Stimulated activated CD4-positive, alpha-beta T cell treated with anti-CD3 and anti-CD28 coated beads, TNF-alpha, amount 100 ng/mL, for 48 hours (primary cell): ENCODE data around the gene SMG6.
"Not testable (repeated sequence)": the region's sequence is repeated elsewhere in the genome, so short reads cannot be mapped to it uniquely, and the experiment has no call there.

ENCODE experiments used
- DNase-seq, 3 donors: peaks; one replicate each; pipeline ENCODE4 v3.0.0-alpha.2; 2020; ENCODE audit warnings: low read depth in 3 of 3

Gene SMG6

DNA sequence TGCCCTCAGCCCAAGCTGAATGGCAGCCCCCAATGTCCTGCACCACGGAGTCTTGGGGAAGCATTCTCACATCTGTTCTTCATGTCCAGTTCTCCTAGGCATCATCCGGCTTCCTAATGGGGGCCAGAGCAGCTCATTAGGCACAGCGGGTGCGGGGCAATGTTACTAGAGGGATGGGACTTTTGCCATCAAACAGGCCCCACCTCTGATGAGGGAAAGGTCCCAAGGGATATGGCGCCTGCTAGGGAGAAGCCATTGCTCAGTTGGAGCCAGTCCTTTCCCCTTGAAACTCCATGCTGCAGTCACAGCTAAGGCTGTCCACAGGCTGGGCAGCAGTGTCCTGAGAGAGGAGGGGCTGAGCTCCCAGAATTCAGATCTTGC lies 275.4 kb downstream of the SMG6 start:
- DNase-seq: no peak

DNA sequence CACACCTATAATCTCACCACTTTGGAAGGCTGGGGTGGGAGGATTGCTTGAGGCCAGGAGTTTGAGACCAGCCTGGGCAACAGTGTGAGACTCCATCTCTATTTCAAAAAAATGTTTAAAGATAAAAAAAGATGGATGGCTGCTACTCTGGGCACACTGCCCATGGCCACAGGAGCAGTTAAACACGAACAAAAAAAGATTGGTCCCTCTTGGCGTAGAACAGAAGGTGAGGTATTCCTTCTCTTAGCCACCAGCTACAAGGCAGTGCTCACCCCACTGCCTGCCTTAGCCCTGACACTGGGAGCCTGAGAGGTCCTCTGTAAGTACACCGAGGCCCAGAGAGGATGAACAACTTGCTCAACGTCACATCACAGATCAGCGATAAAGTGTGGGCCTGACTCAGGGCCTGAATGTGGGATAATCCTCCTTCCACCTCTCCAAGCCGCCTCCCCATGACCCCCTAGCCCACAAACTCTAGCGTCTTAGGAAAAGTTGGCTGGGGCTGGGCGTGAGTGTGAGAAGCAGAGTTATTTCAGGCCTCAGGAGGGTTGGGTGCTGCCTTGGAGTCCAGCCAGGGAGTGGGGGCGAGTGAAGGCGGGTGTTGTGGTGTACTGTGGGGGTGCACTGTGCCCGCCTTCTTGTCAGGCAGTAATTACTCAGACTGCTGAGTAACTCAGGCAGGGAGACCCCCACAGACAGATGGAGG lies 275.9 kb downstream of the SMG6 start:
- no peak for DNase-seq

DNA sequence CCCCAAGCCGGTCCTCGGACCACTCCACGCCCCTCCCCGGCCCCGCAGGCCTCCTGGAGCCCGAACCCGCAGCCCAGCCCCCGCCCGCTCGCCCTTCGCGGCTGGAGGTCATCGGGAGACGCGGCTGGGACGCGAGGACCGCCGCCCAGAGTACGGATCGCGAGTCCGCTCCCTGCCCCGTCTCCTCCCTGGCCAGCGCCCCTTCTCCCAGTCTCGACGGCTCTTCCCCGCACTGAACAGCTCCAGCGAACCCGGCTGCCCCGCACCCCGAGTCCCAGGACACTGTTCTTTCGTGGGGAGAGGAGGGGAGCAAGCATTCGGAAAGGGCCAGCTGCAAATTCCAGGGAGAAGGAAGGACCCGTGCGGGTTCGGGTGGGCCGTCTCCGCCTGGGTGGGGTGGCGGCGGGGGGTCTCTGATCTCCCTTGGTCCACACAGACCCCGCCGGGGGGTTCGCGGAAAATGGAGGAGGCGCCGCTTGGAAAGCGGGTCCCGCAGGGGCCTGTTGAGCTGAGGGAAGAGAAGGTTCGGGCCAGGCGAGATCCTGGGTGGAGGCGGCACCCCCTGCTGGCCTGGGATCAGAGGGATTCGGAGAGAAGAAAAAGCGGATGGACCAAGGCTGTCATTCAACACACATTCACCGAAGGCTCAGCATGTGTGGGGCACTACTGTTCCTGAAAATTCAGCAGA lies 277.8 kb downstream of the SMG6 start:
- no peak for DNase-seq

DNA sequence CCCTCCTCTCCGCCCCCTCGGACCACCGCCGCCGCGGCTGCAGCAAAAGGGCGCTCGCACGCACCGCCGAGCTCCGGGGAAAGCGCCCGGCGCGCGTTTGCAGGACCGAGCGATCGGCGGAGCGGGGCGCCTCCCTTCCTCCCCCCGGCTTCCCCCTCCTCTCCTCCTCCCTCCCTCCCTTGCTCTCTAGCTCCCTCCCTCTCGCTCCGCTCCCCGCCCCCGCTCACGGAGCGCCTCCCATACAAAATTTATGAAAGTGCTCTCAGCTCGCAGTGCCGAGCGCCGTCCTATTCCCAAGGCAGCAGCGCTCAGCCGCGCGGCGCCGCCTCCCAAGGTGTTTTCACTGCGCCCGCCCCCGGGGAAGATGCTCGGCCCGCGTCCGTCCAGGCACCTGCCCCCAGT lies 278.4 kb downstream of the SMG6 start, which contains the start of gene RTN4RL1:
TSS of gene RTN4RL1 (minus strand) at position 115 of the 402 bp plus-strand sequence. CDS start 469 bp downstream, outside the sequence.
- DNase-seq: no peak

GRCh38 chr17:2024572-2025219 lies 278.9 kb downstream of the SMG6 start:
- DNase-seq: no peak

DNA sequence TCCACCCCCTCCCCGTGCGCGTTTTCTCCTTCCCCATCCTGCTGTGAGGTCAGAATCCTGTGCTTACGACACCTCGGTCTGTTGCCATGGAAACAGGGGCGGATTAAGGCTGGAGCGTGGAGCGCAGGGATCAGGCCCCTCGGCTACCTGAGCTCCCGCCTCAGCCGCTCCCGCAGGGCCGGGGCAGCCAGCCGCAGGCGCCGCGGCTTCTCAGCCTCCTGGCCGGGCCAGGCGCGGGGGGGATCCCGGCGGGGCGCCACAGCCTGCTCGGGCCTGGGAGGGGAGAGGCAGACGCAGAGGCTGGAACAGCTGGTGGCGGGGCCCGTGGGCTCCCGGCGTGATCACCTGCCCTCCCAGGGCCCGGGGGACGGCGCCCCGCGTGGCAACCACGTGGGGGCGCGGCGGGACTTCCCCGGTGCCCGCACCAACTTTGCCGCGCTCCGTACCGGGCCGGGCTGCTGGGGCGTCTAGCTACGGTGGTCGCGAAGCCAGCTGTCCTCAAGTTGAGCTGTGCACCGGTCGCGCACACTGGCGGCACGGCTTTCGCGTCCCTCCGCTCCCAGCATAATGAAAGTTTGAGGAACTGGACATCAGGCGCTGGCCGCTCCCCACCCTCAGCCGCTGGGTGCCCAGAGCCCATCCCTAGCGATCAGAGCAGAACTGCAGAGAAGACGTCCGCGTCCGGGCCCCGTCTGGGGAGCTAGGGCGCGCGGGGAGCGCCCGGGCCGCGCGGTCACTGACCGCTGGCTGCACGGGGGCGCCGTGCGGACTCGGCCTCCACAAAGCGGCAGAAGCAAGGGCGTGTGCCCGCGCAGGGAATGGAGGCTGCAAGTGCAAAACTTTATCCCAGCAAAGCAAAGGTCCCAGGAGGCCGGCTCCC lies 279.7 kb downstream of the SMG6 start:
- DNase-seq: no peak

GRCh38 chr17:2023256-2023655 lies 280.3 kb downstream of the SMG6 start:
- no peak for DNase-seq

- DNase-seq: no peak
These were observed 280.8 kb downstream of the SMG6 start for GRCh38 chr17:2022647-2023240.

GRCh38 chr17:2020721-2021120 lies 282.9 kb downstream of the SMG6 start:
- DNase-seq: no peak

- no peak for DNase-seq
These were observed 283.9 kb downstream of the SMG6 start for GRCh38 chr17:2019723-2020122.

- DNase-seq: no peak
These were observed 284.7 kb downstream of the SMG6 start for GRCh38 chr17:2018716-2019510.

- DNase-seq: no peak
These were observed 286.2 kb downstream of the SMG6 start for GRCh38 chr17:2017274-2017941.

GRCh38 chr17:2016494-2016893 lies 287.1 kb downstream of the SMG6 start:
- no peak for DNase-seq

GRCh38 chr17:2015314-2015713 lies 288.3 kb downstream of the SMG6 start:
- DNase-seq: no peak

DNA sequence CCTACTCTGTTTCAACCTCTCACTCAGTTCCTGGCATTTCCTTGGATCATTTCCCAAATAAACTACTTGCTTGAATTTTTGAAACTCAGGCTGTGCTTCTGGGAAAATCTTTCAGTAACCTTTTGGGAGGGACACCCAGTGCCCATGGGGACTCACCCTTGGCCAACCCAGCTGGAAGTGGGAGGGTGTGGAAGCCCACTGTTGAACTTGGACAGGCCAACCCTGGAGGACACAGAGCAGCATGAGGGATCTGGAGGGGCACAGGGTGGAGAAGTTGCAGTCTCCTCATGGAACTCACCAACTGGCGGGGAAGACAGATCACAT lies 289.6 kb downstream of the SMG6 start:
- DNase-seq: no peak

- not testable (repeated sequence) for DNase-seq
These were observed 290.2 kb downstream of the SMG6 start for GRCh38 chr17:2013220-2013993.

GRCh38 chr17:2012499-2012898 lies 291.1 kb downstream of the SMG6 start:
- DNase-seq: no peak

- no peak for DNase-seq
These were observed 291.9 kb downstream of the SMG6 start for GRCh38 chr17:2011411-2012371.
